ENCODE data around the gene ADARB1.

DNA sequence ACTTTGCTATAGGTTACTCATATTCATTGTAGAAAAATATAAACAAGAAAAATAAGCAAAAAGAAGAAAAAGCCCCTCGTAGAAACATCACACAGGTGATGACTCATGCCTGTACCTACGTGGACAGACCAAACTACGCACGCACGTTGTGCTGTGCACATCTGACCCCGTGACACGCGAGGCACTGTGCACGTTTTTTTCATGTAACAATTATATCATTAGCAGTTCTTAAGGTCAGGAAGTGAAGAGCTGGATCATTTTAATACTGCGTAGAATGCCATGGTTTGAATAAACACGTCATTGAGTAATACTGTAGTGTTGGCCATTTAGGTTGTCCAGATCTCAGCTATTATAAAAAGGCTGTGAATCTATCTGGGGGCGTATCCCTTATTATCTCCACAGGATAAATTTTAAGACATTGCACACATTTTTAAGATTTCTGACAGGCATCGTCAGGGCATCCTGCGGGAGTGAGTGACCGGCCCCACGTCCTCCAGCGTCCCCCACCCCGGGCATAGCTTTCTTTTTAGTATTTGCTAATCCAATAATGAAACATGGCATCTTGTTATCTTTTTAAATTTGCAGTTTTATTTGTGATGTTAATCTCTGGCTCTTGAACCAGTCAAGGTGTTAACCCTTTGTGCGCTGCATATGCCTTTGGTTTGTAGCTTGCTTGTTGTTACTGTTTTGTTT lies 23.4 kb upstream of the ADARB1 start:
- TF ChIP-seq, protein P1, sequence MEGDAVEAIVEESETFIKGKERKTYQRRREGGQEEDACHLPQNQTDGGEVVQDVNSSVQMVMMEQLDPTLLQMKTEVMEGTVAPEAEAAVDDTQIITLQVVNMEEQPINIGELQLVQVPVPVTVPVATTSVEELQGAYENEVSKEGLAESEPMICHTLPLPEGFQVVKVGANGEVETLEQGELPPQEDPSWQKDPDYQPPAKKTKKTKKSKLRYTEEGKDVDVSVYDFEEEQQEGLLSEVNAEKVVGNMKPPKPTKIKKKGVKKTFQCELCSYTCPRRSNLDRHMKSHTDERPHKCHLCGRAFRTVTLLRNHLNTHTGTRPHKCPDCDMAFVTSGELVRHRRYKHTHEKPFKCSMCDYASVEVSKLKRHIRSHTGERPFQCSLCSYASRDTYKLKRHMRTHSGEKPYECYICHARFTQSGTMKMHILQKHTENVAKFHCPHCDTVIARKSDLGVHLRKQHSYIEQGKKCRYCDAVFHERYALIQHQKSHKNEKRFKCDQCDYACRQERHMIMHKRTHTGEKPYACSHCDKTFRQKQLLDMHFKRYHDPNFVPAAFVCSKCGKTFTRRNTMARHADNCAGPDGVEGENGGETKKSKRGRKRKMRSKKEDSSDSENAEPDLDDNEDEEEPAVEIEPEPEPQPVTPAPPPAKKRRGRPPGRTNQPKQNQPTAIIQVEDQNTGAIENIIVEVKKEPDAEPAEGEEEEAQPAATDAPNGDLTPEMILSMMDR (optimal IDR thresholded peaks at IDR 0.05 in 1 of 3, IDR thresholded peaks at IDR 0.05 in 1 of 3, conservative IDR thresholded peaks at IDR 0.05 in 1 of 3; ENCODE audit: extremely low read depth in 1 of 3, insufficient read depth in 2 of 3, low read length in 3 of 3) = no peak
- TF ChIP-seq EZH2 (IDR thresholded peaks at IDR 0.05; ENCODE audit: low read length) = no peak
